Urothelium cell line (cell line): ENCODE results near the gene LYRM4.

Experiments
- DNase-seq: peaks from one replicate; pipeline ENCODE4 v3.0.0; 2011; ENCODE audit warnings: low spot score, mixed read lengths
- FAIRE-seq: peaks from 2 replicates; lab custom pipeline; 2011; peaks lifted over from hg19 to GRCh38; lab: Jason Lieb, UNC

Gene LYRM4

DNA sequence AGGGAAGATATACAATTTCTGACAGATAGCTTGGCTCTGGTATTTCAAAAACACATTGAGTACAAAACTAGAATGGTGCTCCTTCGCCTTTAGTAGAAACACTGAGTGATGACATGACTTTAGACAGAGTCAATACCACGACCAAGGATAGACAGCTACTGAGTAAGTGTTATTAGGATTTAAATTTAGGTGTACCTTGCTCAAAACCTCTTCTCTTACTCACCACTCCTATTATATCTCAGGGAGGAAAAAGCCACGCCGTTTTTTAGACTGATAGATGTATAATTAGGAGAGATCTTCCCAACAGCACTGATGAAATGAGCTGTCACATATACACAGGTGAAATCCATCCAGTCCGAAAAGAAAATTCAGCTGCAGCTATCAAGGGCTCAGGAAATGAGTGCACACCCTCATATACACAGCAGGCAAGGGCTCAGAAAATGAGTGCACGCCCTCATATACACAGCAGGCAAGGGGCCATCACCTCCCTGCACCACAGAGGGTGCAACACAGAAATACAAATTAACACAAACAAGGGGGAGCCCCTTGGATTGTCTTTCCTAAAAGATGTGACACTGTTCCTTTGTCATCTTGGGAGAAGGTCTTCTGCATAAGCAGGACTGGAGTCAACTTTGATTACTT lies 53.7 kb downstream of the LYRM4 start:
- FAIRE-seq (no peak), DNase-seq (no peak)

DNA sequence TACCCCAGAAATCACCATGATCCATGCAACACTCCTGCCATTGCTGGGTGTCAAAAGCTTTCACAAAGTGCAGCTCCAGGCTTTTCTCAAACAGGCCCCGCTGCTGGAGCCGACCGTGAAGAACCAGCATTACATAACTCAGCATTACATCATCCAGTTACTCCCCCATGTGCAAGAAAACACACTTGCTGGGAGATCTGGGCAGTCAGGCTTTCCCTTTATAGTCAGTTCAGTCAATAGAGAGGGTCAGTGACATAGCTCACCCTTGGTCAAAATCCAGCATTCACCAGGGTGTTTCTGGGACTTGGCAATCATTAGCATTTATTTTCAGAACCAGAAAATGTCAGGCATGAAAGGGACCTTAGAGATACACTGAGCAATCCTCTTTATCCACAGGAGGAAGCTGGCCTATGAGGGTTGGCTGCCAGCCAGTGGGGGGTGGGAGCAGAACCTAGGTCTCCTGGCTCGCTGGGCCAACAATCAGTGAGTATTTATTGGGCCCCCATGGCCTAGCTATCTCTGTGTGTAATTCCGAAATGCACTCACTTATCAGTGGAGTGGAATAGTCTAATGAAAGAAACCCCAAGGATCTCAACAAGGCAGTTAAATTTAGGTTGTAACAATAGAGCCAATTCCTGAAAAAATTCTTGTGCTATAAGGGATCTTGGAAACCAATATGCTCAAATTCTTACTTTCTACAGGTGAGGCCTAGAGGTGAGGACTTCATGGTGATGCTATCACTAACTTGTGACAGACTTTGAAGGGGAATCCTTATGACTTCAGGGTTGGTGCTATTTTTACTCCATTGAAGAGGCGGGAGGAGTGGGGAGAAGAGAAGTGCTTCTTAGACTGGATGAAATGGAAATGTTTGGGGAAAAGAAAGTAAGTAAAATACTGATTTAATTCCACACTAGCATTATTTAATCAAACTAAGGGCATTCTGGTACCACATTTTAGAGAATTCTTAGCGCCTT lies 54.6 kb downstream of the LYRM4 start:
- FAIRE-seq: no peak
- DNase-seq: peak; percentile 45

DNA sequence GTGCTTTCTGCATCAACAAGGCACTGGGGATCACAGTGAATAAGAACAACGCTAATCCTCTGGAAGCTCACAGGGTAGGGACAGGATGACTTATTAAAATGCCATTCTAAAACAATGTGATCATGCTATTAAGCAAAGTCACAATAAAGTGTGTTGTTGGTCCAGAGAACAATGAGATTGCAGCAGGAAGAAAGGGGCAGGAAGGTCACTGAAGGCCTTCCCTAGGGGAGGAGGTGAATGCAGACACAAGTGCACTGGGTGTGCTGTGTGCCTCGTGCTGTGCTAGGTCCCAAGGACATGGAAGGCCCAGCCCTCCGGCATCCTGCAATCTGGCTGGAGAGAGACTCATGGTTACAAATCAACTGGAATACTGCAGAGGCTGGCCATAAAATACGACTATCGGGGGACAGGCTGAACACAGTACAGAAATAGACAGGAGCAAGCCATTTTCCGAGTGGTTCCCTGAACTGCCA lies 55.7 kb downstream of the LYRM4 start:
- no peak for FAIRE-seq
- DNase-seq: no peak

GRCh38 chr6:5204376-5204775 lies 56.4 kb downstream of the LYRM4 start:
- no peak for FAIRE-seq
- no peak for DNase-seq

- DNase-seq: no peak
- no peak for FAIRE-seq
Measured at GRCh38 chr6:5203546-5203945, 57.2 kb downstream of the LYRM4 start.

GRCh38 chr6:5202941-5203340 lies 57.8 kb downstream of the LYRM4 start:
- FAIRE-seq (no peak), DNase-seq (no peak)

DNA sequence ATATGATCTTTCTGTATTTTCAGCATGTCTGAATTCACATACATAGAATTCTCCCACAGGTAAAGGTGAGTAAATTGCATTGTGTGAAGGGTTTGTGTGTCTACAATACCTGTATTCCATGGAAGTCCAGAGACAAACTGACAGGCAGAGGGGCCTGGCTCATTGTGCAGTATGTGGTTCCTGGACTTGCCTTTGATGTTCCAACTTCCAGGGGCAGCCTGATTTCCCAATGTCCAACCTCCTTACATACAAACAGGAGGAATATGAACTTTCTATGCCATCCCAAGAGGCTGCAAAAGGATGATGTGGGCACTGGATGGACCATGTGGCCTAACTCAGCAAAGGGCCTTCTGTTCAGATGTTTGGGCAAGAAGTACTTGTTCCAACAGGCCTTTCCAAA lies 58.5 kb downstream of the LYRM4 start:
- FAIRE-seq: no peak
- DNase-seq: no peak

DNA sequence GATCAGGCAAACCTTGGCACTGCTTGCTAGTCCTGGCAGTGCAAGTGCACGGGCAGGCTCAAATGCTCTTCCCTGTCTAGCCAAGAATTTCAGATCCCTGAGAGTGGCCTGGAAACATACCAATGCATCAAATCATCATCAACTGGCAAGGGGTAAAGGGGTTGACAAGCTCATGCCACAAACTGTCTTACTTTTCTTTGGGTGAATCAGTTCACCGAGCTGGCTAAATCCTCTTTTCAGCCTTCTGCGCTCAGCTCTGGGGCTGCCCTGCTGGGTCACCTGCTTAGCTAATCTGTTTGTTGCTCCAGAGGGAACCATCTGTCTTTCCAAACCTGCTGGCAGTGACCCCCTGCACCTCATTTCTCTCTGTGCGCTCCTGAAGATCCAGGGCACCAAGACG lies 59.5 kb downstream of the LYRM4 start:
- FAIRE-seq (no peak), DNase-seq (no peak)

DNA sequence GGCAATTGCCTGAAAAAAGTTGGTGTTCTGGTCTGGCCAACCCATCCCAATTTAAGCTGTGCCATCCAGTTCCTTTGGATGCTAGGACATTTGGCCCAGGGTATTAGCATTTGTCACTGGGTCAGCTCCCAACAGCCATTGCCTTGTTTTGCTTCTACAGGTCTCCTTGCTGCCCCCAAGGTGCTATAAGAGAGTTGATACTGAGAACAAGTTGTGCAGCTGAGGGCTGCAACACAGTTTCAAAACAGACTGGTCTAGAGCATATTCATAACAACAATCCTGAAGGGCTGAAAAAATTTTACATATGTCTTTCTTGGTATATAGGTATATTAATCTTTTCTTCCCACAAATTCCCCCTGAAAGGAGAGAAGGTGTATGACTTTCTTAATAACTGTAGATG lies 61.0 kb downstream of the LYRM4 start:
- no peak for FAIRE-seq
- no peak for DNase-seq

GRCh38 chr6:5199283-5199682 lies 61.5 kb downstream of the LYRM4 start:
- DNase-seq: no peak
- FAIRE-seq: no peak

DNA sequence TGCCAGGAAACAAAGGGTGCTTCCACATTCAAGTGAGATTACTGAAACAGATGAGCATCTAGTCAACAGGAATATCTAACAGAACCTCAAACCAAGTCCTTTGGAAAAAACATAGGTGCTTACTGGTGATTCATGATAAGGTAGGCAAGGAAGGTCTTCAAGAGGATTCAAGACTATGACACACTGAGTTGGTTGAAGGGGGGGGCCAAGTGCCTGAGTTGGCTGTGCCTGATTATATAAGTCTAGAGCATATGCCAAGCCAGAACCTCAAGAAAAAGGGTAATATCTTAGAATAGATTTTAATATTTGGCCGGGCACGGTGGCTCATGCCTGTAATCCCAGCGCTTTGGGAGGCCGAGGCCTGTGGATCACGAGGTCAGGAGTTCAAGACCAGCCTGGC lies 63.7 kb downstream of the LYRM4 start:
- FAIRE-seq (no peak), DNase-seq (no peak)

DNA sequence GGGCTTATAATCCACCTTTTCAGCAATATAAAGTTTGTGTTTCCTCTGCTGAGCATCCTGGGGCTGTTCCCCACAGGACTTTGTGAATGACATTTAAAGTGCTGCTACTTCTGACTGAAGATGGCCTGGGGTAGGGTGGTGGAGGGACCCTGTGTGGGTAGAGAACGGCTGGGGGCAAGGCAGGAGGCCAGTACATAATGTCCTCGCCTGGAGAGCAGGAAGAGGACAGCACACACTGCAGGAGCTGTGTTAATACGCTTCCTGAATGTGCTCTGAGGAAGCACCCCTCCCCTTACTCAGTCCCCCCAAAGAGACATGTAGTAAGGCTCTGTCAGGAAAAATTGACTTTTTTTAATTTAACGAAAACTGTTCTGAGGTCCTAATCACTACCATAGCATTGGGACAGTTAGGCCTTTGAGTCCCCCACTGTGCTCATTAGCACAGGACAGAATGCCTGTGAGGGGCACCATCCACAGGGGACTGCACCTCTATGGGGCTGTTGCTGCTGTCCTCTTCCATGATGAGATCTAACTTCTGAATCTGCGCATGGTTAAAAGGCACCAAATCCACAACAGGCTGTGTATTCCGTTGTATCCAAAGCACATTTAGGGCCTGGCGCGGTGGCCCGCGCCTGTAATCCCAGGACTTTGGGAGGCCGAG lies 68.5 kb downstream of the LYRM4 start:
- DNase-seq: no peak
- no peak for FAIRE-seq

DNA sequence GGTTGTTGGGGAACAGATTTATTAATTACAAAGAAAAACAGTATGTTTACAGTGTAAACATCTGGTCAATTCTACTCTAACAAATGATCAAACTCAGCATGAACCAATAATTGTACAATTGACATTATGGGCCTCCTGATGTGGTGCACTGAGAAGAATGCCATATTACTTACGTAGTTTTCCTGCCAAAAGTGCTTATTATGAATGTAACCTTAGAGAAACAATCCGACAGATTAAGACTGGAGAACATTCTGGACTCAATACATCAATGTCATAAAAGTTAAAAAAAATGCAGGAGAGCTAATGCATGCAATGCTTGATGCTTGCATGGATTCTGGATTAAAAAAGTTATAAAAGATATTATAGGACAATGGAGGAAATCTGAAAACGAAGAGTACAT lies 69.0 kb downstream of the LYRM4 start:
- FAIRE-seq: no peak
- no peak for DNase-seq

DNA sequence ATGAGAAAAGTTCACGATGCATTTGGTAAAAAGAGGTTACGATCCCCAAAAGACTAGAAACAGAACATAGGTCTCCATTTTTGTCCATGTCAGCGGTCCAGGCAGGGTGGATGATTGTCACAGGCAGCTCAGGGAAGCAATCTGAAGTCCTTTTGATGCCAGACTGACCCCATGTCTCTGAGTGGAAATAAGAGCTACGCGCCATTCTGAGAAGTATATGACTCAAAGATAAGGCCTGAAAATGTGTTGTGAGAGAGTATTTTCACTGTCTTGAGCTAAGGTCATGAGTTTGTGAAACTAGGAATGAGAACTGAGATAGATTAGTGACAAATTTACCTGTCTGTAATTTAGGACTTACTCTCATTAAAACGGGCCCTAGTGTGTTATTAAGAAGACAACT lies 69.5 kb downstream of the LYRM4 start:
- DNase-seq: no peak
- no peak for FAIRE-seq

GRCh38 chr6:5190507-5190906 lies 70.2 kb downstream of the LYRM4 start:
- peak; percentile 27 for DNase-seq
- no peak for FAIRE-seq

GRCh38 chr6:5188646-5189045 lies 72.1 kb downstream of the LYRM4 start:
- FAIRE-seq (no peak), DNase-seq (no peak)

- no peak for FAIRE-seq
- no peak for DNase-seq
Measured at GRCh38 chr6:5184878-5185277, 75.9 kb downstream of the LYRM4 start.

DNA sequence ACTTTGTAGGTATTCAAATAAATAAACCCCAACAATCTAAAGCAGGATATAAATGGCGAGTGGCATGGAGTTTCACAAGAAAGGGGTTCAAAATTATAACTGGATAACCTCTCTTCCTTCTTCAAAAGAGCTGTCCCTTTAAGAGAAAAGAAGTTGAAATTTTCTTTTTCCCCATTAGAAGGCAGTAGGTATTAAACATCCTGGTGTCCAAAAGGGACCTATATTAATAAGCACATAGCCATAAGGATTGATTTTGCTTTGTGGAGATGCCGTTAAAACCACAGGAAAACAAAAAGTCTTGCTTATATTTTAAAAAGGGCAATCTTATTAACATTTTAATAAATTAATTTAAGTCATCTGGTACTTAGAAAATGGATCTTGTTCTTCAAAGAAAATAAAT lies 76.5 kb downstream of the LYRM4 start:
- DNase-seq (no peak), FAIRE-seq (no peak)

DNA sequence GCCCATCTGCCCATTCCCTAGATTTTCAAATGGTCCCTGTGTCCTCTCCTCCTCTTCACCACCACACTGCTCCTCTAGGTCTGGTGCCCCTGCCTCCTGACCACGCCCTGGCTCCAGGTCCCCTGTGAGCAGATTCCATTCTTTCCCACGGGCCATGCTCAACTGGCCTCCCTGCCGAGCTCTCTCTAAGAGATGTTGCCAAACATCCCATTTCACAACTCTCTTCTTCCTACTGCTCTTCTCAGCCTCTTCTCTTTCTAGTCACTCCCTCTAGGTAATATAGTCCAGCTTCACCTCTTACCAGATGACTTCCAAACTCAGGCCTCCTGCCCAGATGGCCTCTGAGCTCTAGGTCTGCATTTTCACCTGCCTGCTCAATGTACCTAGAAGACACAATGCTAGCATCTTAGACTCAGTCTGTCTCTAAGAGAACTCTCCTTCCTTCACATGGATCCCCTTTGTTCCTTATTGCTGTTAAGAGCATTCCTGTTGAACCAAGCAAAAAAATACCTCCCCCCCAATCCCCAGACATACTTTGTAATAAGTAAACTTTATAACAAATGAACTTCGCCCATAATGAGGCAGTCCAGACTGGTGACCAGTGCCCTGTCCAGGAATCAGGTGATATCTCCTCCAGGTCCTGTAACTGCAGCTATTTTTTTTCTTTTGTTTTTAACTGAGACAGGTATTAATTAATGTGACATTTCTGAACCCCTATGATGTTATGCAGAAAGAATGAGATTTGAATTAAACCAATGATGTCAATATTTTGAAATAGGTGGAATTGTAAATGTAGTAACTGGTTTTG lies 79.0 kb downstream of the LYRM4 start:
- FAIRE-seq (no peak), DNase-seq (no peak)

DNA sequence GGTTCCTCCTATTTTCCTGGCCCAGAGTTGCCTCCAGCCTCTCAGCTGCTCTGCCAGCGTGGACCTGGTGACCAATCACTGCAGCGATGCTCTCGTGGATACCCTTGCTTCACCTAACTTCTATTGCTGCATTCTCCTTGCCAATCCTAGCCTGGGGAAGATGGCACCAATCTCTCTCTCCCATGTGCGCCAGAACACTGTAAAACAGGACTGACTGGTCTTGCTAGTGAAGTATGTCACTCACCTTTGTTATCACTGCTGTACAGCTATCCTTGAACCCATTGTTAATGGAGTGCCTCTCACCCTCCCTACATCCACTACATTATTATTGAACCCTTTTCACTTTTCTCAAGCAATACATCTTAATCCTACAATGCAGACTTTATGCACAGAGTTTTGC lies 80.1 kb downstream of the LYRM4 start:
- DNase-seq: no peak
- no peak for FAIRE-seq

DNA sequence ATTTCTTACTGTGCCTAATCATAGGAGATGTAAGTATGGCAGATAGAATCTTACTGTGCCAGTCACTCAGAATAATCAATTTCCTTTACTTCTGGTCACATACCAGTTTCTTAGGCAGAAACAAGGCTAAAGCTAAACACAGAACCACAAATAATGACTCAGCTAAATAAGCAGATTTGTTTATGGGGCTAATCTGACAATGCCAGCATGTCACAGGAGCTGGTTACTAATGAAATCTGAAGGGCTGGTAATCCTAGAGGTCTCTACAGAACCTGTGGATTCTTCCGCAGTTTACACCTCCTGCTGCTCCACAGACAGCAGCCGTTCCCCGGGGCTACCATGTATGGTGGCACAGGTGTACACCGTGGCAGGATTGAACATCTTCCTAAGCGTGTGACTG lies 80.8 kb downstream of the LYRM4 start:
- no peak for FAIRE-seq
- DNase-seq: no peak
